ENCODE results near the gene ESR2. TPM values are rescaled to one million over a fixed set of nuclear protein-coding genes. Genes with fewer than 3 reads are reported as not detected.
"Not testable (repeated sequence)": the region's sequence is repeated elsewhere in the genome, so short reads cannot be mapped to it uniquely, and the experiment has no call there.

The ESR2 gene
- polyA plus RNA-seq, 4 donors, result 0.51 to 0.91 (median 0.84) TPM

- no peak for DNase-seq (ENCODE audit: low read depth in 4 of 4, low spot score in 3 of 4)
Measured at GRCh38 chr14:64158608-64159007, 135.6 kb downstream of the ESR2 start.

- DNase-seq (ENCODE audit: low read depth in 4 of 4, low spot score in 3 of 4), result no peak
Measured at GRCh38 chr14:64149921-64150320, 144.2 kb downstream of the ESR2 start.

DNA sequence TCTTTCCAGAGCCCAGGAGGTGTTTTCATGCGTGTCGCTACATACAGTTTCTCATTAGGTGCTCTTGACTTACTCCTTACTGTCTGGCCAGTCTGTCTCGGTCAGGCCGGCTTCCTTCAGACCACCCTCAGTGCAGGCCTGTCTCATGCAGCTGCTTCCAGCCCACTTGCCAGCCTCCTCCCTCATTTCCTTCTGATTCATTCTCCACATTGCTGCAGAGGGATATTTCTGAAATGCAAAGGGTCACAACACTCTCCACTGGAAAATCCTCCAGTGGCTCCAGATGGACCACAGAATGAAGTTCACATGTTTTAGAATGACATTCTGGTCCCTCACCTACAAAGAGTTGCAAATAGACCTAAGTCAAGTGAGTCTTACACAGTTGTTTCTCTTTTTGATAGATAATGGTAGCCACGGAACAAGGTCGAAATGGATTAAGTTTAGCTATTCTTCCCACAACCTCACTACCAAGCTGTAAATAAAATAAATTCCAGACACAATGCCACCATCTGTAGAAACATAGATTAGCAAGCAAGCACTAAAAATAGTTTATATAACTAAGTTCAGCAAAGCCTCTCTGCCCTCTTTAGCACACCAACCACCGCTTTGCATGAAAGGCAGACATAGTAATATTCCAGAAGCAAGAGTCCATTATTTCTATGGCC lies 146.9 kb downstream of the ESR2 start:
- no peak for DNase-seq (ENCODE audit: low read depth in 4 of 4, low spot score in 3 of 4)

DNA sequence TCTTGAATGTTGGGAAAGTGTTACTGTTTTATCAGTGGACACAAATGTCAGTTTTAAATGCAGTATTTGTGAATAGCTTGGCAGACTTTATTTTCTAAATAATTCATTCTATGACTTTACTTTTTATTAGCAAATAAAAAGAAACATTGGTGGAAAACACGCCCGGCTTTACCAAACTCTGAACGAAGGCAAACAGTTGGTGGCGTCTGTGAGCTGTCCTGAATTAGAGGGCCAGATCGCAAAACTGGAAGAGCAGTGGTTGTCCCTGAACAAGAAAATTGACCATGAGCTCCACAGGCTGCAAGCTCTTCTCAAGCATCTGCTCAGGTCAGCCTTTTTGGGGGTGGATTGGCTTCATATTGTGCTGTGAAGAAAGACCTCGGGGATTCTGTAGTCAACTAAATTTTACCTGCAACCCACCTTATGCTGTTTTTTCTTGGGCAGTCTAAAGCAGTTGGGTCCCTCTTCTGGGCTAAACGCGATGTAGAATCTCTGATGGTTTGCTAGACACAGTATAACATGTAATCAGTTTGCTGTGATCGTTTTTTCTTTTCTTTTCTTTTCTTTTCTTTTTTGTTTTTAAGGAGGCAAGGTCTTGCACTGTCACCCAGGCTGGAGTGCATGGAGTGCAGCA lies 156.4 kb downstream of the ESR2 start:
- no peak for DNase-seq (ENCODE audit: low read depth in 4 of 4, low spot score in 3 of 4)

- no peak for DNase-seq (ENCODE audit: low read depth in 4 of 4, low spot score in 3 of 4)
Measured at GRCh38 chr14:64126548-64126947, 167.6 kb downstream of the ESR2 start.

DNA sequence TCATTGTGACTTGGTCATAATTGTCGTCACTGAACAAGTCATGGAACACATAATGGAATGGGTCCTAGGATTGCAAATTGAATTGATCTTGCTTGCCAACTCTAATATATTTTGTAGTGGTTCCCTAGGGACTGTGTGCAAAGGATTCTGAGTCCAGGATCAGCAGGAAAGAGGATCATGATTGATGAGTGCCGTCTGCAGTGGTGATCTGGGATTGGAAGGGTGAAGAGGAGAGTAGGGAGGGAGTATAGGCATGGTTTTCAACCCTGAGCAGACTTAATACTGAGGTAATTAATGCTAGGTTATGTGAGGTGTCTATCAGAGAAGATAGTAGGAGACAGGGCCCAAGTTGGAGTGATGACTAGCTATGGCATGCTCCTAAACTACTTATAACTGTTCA lies 168.9 kb downstream of the ESR2 start:
- DNase-seq (ENCODE audit: low read depth in 4 of 4, low spot score in 3 of 4), result no peak

DNA sequence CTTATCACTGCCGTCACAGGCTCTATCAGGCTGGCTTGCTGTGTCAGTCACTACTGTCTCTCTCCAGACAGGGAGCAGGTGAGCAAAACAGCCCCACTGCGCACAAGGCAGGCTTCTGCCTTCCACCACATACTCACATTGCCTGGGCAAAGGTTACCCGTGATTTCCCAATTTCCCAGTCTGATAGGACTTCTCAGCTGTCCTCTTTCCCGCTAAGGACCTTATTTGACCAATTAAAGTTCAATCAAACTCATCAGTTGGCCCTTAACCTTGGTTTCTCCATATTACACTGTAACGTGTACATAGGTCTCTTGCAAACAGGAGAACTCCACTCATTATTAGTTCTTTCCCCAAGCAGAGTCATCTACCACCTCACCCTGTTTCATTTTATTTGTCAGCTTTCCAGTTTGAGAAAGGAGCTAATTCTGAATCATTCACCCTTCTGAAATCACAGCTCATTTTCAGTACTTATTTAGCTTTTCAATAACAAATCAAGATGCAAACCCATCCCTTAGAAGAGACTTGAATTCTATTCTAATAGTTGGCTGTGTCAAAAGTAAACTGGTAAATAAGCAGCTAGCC lies 170.8 kb downstream of the ESR2 start:
- DNase-seq (ENCODE audit: low read depth in 4 of 4, low spot score in 3 of 4), result no peak

- no peak for DNase-seq (ENCODE audit: low read depth in 4 of 4, low spot score in 3 of 4)
Measured at GRCh38 chr14:64119980-64120379, 174.2 kb downstream of the ESR2 start.

GRCh38 chr14:64119500-64119899 lies 174.7 kb downstream of the ESR2 start:
- DNase-seq (ENCODE audit: low read depth in 4 of 4, low spot score in 3 of 4), result no peak

DNA sequence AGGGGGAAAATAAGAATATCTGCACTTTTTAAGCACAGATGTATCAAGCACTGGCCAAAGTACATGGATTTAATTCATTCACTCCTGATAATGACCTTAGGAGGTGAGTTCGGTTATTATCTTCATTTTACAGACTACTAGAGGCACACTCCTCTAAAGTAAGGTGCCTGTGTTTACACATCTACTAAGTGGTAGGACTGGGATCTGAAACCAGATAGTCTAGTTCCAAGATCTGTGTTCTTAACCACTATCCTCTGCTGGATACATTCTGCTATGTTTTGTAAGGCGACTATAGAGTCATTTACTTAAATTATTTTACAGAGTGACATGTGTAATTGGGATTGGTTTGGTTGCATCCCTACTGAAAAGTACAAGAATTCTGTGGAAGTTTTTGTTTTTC lies 175.3 kb downstream of the ESR2 start:
- DNase-seq (ENCODE audit: low read depth in 4 of 4, low spot score in 3 of 4), result no peak

- not testable (repeated sequence) for DNase-seq (ENCODE audit: low read depth in 4 of 4, low spot score in 3 of 4)
Measured at GRCh38 chr14:64118403-64118742, 175.8 kb downstream of the ESR2 start.

DNA sequence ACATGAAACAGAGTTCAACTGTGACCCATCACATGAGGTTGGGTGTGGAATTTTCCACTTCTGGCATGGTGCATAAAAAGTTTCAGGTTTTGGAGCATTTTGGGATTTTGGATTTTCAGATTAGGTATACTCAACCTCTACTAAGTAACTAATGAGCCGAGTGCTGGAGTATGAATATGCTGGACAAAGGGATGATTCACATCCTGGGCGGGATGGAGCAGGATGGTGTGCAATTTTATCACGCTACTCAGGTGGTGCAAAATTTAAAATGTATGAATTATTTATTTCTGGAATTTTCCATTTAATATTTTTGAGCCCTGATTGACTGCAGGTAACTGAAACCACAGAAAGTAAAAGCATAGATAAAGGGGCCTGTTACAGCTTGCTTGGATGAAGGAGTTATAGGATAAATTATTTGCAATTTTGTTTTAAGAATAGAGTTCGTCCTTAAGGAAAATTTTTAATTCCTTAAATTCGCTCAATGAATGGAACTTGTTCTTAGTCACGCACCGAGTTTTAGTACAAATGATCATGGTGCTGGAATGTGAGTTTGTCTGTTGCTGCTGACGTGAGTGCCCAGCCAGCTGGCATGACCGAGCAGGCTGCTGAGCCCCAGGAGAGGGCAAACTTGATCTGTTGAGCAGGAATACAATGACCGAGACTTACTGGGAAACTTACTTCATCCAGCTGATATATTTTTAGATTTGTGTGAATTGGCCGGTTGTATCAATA lies 176.3 kb downstream of the ESR2 start:
- DNase-seq (ENCODE audit: low read depth in 4 of 4, low spot score in 3 of 4), result no peak

- DNase-seq (ENCODE audit: low read depth in 4 of 4, low spot score in 3 of 4), result no peak
Measured at GRCh38 chr14:64115401-64115800, 178.8 kb downstream of the ESR2 start.

GRCh38 chr14:64114796-64115195 lies 179.4 kb downstream of the ESR2 start:
- DNase-seq (ENCODE audit: low read depth in 4 of 4, low spot score in 3 of 4), result no peak

GRCh38 chr14:64114166-64114565 lies 180.0 kb downstream of the ESR2 start:
- no peak for DNase-seq (ENCODE audit: low read depth in 4 of 4, low spot score in 3 of 4)

DNA sequence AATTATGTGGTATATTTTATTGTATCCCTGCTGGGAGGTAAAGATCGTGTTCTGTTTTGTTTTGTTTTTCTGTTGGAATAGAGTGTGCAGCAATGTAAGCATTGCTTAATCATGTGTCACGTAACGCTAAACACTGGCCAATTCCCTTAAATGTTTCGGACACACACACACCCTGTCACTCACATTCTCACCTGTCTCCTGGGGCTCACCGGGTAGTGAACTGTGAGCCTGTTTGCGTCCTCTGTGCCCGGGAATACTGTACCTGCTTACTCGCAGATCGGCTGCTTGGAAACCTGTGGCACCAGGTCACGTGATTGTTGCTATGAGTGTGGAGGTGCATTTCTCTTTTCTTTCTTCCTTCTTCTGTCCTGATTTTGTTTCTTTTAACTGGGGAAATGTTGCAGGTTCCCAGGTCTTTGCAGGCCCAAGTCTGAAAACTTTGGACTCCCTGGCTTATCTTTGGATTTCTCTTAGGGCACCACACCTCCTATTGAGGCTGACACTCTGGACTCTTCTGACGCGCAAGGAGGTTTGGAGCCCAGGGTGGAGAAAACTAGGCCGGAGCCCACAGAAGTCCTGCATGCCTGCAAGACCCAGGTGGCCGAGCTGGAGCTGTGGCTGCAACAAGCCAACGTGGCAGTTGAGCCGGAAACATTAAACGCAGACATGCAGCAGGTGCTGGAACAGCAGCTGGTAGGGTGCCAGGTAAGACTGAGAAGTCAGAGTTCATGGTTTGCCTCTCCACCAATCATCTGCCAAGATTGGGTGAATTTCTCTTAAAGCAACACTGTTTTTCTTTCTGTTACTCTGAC lies 181.1 kb downstream of the ESR2 start:
- DNase-seq (ENCODE audit: low read depth in 4 of 4, low spot score in 3 of 4), result no peak

DNA sequence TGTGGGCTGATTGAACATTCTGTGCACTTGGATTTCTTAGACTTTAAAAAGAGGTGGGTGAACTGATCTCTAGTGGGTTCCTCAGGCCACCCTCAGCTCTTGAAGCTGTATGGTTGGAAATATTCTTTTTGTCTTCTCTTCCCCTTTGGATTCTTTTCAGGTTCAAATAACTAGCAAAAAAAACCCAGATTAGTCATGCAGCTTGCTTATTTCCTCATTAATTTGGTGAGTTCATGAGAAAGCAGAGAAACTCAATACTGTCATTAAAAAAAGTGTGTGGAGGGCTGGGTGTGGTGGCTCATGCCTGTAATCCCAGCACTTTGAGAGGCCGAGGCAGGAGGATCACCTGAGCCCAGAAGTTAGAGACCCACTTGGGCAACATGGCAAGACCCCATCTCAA lies 183.4 kb downstream of the ESR2 start:
- no peak for DNase-seq (ENCODE audit: low read depth in 4 of 4, low spot score in 3 of 4)

DNA sequence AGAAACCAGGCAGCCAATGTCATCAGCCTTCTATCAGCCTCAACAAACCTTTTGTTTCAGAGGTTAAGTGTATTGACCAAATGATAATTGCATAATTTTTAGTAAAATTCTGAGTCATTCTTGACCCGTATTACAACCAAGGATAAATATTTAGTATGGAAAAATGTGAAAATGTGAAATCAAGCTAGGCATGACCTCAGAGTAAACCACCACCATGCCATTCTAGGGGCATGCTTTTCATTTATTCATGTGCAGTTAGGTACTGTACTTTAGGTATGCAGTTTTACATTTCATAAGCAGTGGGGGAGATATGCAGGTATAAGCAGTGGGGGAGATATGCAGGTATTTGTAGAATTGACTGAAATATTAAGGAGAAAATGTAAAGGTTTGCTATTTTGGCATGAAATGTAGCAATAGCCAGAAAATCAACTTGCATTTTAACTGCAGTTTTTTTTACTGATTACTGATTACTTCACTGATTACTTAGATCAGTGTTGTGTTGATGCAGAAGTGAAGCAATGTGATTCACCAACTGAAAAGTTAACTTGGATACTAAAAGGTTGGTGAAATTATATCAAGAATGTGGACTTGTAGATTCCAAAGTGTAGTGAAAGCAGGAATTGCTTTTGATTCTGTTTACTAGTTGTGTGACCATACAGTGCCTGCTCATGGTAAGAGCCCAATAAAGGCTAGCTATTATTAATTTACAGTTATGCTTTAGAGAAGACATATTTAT lies 184.2 kb downstream of the ESR2 start:
- DNase-seq (ENCODE audit: low read depth in 4 of 4, low spot score in 3 of 4), result no peak

DNA sequence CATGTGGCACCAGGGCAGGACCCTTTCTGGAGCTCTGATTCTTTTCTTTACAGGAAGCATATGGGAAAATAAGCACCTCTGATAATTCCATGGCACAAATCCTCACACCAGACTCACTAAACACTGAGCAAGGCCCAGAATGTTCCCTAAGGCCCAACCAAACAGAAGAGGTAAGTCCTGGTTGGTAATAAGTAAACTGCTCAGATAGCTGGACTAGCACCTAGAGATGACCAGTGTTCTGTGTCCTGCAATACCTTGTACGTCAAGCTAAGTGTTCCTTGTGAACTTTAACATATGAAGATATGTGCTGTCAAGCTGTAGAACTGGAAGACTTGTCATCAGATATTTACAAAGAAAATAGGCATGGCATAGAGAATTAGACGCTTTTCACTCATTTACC lies 186.7 kb downstream of the ESR2 start:
- no peak for DNase-seq (ENCODE audit: low read depth in 4 of 4, low spot score in 3 of 4)

DNA sequence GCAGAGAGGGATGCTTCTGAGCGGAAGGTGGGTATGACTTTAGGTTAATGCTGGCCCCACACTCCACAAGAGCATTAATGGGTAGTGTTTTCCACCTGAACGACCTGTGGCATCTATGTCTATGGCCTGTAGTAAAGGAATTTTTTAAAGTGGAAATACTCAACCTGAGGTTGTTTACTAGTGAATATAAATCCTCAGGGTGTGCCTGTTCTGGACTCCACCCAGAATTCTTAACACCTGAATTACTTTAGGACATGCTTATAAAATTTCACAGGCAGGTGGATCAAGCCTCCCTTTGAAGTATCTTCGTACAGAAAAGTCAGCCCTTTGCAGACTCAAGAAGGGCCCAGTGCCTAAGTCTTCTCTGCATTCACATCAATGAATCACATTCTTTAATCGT lies 196.1 kb downstream of the ESR2 start:
- DNase-seq (ENCODE audit: low read depth in 4 of 4, low spot score in 3 of 4), result no peak
